K562 (cell line): Measurements from ENCODE around the gene CASKIN2. TPM values are rescaled to one million over a fixed set of nuclear protein-coding genes. Genes with fewer than 3 reads are reported as not detected.

Experiments used
- ESRRA ChIP-seq: fragments of 450-650 bp; IDR thresholded peaks from 2 replicates; pipeline ENCODE4 v1.6.1; 2014; ENCODE audit warnings: low read depth, mild to moderate bottlenecking, moderate library complexity, borderline replicate concordance
- GATAD2A ChIP-seq: fragments of 450-650 bp; IDR thresholded peaks from 2 replicates; pipeline ENCODE4 v1.6.1; 2017
- HNRNPH1 ChIP-seq: fragments of 200-400 bp; formaldehyde crosslinking; optimal IDR thresholded peaks from 2 replicates; pipeline ENCODE3; 2017; ENCODE audit warnings: low read depth, mild to moderate bottlenecking, low read length, moderate library complexity
- MAFF ChIP-seq: IDR thresholded peaks from 2 replicates; pipeline ENCODE4 v1.6.1; 2012; ENCODE audit warnings: low read length, improper control_type of control experiment
- RBBP5 ChIP-seq: fragments of 200-600 bp; sonication (generic); IDR thresholded peaks from 2 replicates; pipeline ENCODE4 v1.6.1; 2012; ENCODE audit warnings: borderline replicate concordance, mild to moderate bottlenecking, low read length, control low read depth, inconsistent platforms; ENCODE audit not compliant: insufficient read depth, poor library complexity, severe bottlenecking
- SOX6 ChIP-seq: fragments of 450-650 bp; IDR thresholded peaks from 2 replicates; pipeline ENCODE4 v1.6.1; 2014; ENCODE audit warnings: mild to moderate bottlenecking
- TCF3 ChIP-seq: sonication (generic); formaldehyde crosslinking; IDR thresholded peaks from 2 replicates; pipeline ENCODE4 v1.4.0; 2020; ENCODE audit warnings: mild to moderate bottlenecking, missing genetic modification reagents
- TFE3 ChIP-seq: fragments of 450-650 bp; formaldehyde crosslinking; IDR thresholded peaks from 2 replicates; pipeline ENCODE4 v1.4.0; 2020; ENCODE audit warnings: mild to moderate bottlenecking, mixed read lengths
- ZBTB7A ChIP-seq: IDR thresholded peaks from 2 replicates; pipeline ENCODE4 v1.6.1; 2011; ENCODE audit warnings: low read depth, mild to moderate bottlenecking, low read length, moderate library complexity, borderline replicate concordance; ENCODE audit not compliant: control insufficient read depth
- ZFX ChIP-seq: sonication (generic); formaldehyde crosslinking; IDR thresholded peaks from 2 replicates; pipeline ENCODE4 v1.8.0; 2022; ENCODE audit warnings: mild to moderate bottlenecking, missing genetic modification reagents, moderate library complexity
- ZNF197 ChIP-seq: fragments of 200-800 bp; sonication (Bioruptor generic); IDR thresholded peaks from 2 replicates; pipeline ENCODE4 v1.6.1; 2016; ENCODE audit warnings: low read depth, missing genetic modification characterization, missing compliant biosample characterization
- ZNF253 ChIP-seq: fragments of 250-450 bp; sonication (Bioruptor Pico); conservative IDR thresholded peaks from 2 replicates; pipeline ENCODE4 v1.6.1; 2021; ENCODE audit warnings: mild to moderate bottlenecking
- ZNF655 ChIP-seq: fragments of 250-450 bp; sonication (Bioruptor Pico); IDR thresholded peaks from 2 replicates; pipeline ENCODE4 v1.5.0; 2021
- polyA plus RNA-seq, 8 experiments: library from polyadenylated mRNA; depleted of rRNA in 4 of 8; stranded (reverse) in 5 of 8; unstranded in 3 of 8; fragments of >200 nt; fragmentation: Nextera tagmentation in 2 of 8; fragmentation: Illumina TruSeq in 1 of 8; extraction: Ambion mirVana in 2 of 8; extraction: Trizol in 1 of 8; gene quantifications; 2 replicates each; pipeline versions ENCODE4 v1.2.1 to v1.2.3, GENCODE V29; 2011 to 2014; ENCODE audit warnings: inconsistent platforms in 1 of 8, missing spikeins in 1 of 8
- total RNA-seq, 7 experiments: library from RNA; depleted of rRNA in 6 of 7; stranded (reverse); fragments of >200 nt in 6 of 7; fragmentation: Illumina TruSeq in 2 of 7; extraction: Trizol in 2 of 7; gene quantifications; 2 replicates each; pipeline versions ENCODE4 v1.2.1 to v1.2.3, GENCODE V29; 2011 to 2021; ENCODE audit warnings: low replicate concordance in 1 of 7
- TF ChIP-seq, protein P1 (sequence below), 2 experiments: fragments of 450-650 bp; IDR thresholded peaks; 2 replicates each; pipeline ENCODE4 v1.6.1; 2016; ENCODE audit warnings: mild to moderate bottlenecking in 2 of 2, borderline replicate concordance in 1 of 2, low read depth in 1 of 2, moderate library complexity in 1 of 2

CASKIN2 gene
- total and polyA plus RNA-seq, 9 of the 15 experiments (the other 6 are each of a cell fraction or from before 2014, with no cell fraction given) = 0.01 to 12.2 (median 2.1) TPM

DNA sequence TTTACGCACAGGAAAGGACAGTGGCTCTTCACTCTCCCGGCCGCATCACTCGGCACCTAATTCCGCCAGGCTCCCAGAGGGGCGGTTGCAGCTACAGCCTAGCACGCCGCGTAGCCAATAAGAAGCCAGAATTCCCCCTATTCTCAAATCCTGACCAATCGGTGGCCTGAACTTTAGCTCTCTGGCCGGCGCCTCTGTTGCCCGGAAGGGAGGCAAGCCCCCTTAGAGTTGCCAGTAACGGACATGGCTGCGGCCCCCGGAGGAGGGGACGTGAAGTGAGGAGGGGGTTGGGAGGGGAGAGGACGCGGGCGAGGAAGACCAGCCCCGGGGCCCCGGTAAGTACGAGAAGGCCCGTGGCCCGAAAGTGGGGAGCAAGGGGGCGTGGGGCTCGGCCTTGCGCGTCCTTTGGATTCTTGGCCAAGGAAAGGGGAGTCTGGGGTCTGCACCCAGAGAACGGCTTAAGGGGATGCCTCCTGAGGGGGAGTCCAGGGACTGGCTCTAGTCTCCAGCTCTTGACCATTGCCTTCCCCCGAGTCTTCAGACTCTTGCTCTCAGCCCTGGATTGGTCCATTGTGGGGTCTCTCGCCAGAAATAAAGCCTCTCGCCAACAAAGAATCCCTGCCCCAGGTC is 58.8 kb downstream of the CASKIN2 start, which contains the start of gene TMEM94 (continued):
- TF ChIP-seq ZNF655 (CRISPR knock-in tag) = no peak
- no peak for TF ChIP-seq GATAD2A
- no peak for TF ChIP-seq TCF3 (CRISPR knock-in tag)
- TF ChIP-seq TFE3 (CRISPR knock-in tag) = no peak
- TF ChIP-seq ESRRA = no peak
- 0 out of 2 replicates have a peak, but pooled peaks have one; percentile 64 for TF ChIP-seq ZNF197
- TF ChIP-seq RBBP5 = peak; percentile 60
- TF ChIP-seq HNRNPH1 = no peak
- TF ChIP-seq SOX6 = no peak; the same call in 1 of the 2 replicates
- TF ChIP-seq ZNF253 (CRISPR knock-in tag) = no peak
- TF ChIP-seq ZBTB7A = peak; percentile 87; the same call in 1 of the 2 replicates
- TF ChIP-seq, protein P1, sequence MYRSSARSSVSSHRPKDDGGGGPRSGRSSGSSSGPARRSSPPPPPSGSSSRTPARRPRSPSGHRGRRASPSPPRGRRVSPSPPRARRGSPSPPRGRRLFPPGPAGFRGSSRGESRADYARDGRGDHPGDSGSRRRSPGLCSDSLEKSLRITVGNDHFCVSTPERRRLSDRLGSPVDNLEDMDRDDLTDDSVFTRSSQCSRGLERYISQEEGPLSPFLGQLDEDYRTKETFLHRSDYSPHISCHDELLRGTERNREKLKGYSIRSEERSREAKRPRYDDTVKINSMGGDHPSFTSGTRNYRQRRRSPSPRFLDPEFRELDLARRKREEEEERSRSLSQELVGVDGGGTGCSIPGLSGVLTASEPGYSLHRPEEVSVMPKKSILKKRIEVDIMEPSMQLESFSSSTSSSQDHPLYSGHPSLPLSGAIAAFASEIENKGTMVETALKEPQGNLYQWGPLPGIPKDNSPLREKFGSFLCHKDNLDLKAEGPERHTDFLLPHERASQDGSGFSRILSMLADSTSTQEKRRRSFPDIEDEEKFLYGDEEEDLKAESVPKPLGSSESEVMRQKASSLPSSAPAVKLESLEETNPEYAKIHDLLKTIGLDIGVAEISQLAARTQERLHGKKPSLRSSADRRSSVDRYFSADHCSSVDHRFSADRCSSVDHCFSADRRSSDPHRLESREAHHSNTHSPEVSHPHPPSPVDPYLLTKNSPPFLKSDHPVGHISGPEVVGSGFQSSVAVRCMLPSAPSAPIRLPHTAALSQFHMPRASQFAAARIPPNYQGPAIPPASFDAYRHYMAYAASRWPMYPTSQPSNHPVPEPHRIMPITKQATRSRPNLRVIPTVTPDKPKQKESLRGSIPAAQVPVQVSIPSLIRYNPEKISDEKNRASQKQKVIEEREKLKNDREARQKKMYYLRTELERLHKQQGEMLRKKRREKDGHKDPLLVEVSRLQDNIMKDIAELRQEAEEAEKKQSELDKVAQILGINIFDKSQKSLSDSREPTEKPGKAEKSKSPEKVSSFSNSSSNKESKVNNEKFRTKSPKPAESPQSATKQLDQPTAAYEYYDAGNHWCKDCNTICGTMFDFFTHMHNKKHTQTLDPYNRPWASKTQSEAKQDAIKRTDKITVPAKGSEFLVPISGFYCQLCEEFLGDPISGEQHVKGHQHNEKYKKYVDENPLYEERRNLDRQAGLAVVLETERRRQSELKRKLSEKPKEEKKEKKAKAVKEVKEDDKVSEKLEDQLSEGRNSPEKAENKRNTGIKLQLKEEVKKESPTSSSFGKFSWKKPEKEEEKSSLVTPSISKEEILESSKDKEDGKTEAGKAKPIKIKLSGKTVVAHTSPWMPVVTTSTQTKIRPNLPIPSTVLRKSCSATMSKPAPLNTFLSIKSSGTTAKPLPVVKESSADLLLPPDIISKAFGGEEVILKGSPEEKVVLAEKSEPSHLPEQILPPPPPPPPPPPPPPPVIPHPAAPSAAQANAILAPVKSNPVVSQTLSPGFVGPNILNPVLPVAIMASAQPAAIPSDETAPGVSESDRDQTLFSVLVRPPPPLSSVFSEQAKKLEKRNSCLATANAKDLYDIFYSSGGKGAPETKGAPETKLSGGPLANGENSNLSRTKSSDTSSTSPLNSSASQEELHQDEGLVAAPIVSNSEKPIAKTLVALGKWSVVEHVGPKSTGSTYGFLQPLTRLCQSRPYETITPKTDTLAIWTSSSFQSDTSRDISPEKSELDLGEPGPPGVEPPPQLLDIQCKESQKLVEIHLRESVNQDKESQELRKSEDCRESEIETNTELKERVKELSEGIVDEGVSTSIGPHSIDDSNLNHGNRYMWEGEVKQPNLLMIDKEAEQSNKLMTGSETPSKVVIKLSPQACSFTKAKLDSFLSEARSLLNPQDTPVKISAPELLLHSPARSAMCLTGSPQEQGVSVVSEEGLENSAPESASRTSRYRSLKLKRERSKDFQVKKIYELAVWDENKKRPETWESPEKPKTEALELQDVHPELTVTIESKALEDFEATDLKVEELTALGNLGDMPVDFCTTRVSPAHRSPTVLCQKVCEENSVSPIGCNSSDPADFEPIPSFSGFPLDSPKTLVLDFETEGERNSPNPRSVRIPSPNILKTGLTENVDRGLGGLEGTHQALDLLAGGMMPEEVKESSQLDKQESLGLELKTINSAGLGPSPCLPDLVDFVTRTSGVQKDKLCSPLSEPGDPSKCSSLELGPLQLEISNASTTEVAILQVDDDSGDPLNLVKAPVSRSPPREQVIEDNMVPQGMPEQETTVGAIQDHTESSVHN (IDR thresholded peaks at IDR 0.05; ENCODE audit: borderline replicate concordance in 1 of 2, low read depth in 1 of 2) = no peak
- peak; percentile 82 for TF ChIP-seq ZFX (CRISPR knock-in tag)
- no peak for TF ChIP-seq MAFF
